Left ventricle myocardium superior (tissue), 1 donor: ENCODE data around the gene SH3PXD2A. TPM values are rescaled to one million over a fixed set of nuclear protein-coding genes. Genes with fewer than 3 reads are reported as not detected.
"Not testable (repeated sequence)": the region's sequence is repeated elsewhere in the genome, so short reads cannot be mapped to it uniquely, and the experiment has no call there.

Source experiments
- ATAC-seq: fragments of 200-7000 bp; cut with Tn5 transposase; one replicate; pipeline ENCODE4 v1.9.1; 2020; ENCODE audit warnings: mild to moderate bottlenecking, moderate library complexity
- DNase-seq: peaks from one replicate; pipeline ENCODE4 v3.0.0-alpha.2; 2020
- intact Hi-C: fragments of 100-400 bp; cut with micrococcal nuclease; formaldehyde crosslinking; loops from one replicate; pipeline ENCODE4 v1.11.0; 2022
- total RNA-seq: library from RNA; stranded (reverse); fragmentation: NEBNext Ultra II Directional; extraction: Animal tissue kit (Norgen Biotek cat#: 25700); gene quantifications from one replicate; pipeline ENCODE4 v1.2.1, GENCODE V29; 2021
- donor health status: DM: no; HTN: yes; CAD: no; lungs with severe emphysema.

SH3PXD2A gene
- total RNA-seq, 1 donor from 2014 or later, result 28.6 TPM

- intact Hi-C loops, result no loop called here
These were observed 114.8 kb downstream of the SH3PXD2A start for GRCh38 chr10:103740611-103741010.

GRCh38 chr10:103739039-103739764 is 116.2 kb downstream of the SH3PXD2A start:
- intact Hi-C loops, result no loop called here
- ATAC-seq (peak; percentile 72), DNase-seq (no peak)

More at GRCh38 chr10:103740611-103741010, 114.8 kb downstream of the SH3PXD2A start:
- peak; percentile 53 for ATAC-seq
- peak; percentile 70 for DNase-seq

GRCh38 chr10:103737735-103738367 is 117.5 kb downstream of the SH3PXD2A start:
- no peak for DNase-seq
- intact Hi-C loops, result no loop called here
- no peak for ATAC-seq

GRCh38 chr10:103736763-103737162 is 118.6 kb downstream of the SH3PXD2A start:
- ATAC-seq (no peak), DNase-seq (no peak)
- intact Hi-C loops, result no loop called here

GRCh38 chr10:103736044-103736443 is 119.3 kb downstream of the SH3PXD2A start:
- ATAC-seq (no peak), DNase-seq (no peak)
- intact Hi-C loops, result no loop called here

GRCh38 chr10:103734731-103735130 is 120.6 kb downstream of the SH3PXD2A start:
- no peak for DNase-seq
- ATAC-seq, result no peak
- intact Hi-C loops, result no loop called here

- no peak for DNase-seq
- no peak for ATAC-seq
- intact Hi-C loops, result no loop called here
These were observed 122.3 kb downstream of the SH3PXD2A start for GRCh38 chr10:103733045-103733419.

DNA sequence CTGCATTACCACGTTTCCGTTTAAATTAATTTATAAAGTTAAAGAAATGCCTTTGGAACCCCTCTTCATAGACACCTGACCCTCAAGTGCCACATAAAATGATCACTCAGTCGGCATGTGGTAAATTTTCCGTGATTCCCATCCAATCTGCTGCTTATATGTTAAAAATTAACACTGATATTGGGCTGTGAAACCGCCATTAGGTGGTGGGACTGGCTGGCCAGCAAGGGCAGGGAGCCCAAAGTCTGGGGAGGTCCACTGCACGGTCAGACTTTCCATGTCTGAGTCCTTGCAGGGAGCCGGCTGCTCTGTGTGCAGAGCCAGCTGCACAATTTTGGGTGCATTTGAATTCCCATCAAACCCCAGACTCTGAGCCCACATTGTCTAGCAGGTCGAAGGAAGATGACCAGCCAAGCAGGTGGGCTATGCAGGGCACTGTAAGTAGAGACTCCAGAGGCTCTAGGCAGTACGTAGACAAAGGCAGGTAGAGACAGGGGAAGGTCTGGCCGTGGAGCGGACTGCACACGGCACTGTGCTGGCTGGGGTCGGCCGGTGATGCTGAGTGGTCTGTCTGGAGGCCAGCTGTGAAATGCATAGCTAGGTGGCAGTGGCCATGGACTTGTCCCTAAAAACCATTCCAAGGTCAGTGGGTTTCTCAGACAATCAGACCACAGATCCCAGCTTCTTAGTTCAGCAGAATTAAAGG is 122.9 kb downstream of the SH3PXD2A start:
- DNase-seq (no peak), ATAC-seq (no peak)
- intact Hi-C loops, result no loop called here

DNA sequence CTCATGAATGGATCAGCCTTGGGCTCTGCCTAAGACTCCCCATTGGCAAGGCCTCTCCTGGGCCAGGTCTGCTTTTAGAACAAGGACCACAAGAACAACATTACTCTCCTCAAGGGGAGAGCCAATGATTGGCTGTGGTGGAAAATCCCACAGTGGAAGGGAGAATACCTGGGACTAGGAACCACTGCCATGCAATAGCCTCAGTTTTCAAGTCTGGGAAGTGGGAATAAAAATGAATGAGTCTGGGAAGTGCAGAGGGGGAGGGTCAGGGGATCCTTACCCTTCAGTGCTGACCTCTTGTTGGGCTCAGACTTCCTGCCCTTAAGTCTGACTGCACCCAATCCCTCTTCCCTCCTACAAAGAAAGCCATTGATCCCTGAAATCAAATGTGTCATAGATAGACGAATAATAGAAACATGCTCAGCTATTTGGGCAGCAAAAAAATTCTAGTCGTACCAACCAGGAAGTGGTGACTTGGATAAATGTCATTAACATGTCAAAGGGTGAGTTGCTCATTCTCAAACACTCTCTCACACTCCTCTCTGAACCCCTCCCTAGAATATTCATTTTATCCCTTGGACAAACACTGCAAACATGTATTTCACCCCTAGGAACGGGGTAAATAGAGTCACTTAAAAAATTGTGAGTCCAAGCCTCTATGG is 123.6 kb downstream of the SH3PXD2A start:
- DNase-seq (no peak), ATAC-seq (no peak)
- intact Hi-C loops, result no loop called here

DNA sequence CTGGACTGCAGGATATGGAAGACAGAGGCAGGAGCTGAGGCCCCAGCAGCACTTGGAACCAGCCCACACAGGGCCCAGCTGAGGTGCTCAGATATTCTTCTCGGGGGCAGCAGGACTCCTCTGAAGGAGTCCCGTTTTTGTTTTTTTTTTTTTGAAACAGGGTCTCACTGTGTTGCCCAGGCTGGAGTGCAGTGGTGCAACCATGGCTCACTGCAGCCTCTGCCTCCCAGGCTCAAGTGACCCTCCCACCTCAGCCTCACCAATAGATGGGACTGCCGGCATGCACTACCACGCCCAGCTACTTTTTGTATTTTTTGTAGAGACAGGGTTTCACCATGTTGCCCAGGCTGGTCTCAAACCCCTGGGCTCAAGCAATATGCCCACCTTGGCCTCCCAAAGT is 124.3 kb downstream of the SH3PXD2A start:
- intact Hi-C loops, ATAC-seq, DNase-seq: not testable (repeated sequence)

GRCh38 chr10:103729851-103730250 is 125.5 kb downstream of the SH3PXD2A start:
- DNase-seq, result no peak
- intact Hi-C loops, result no loop called here
- ATAC-seq, result no peak

GRCh38 chr10:103727991-103728689 is 127.2 kb downstream of the SH3PXD2A start:
- DNase-seq (no peak), ATAC-seq (no peak)
- intact Hi-C loops, result no loop called here

- intact Hi-C loops, result no loop called here
- DNase-seq (peak; percentile 70), ATAC-seq (peak; percentile 94)
These were observed 127.8 kb downstream of the SH3PXD2A start for GRCh38 chr10:103727546-103727963.

GRCh38 chr10:103726637-103727036 is 128.7 kb downstream of the SH3PXD2A start:
- ATAC-seq (no peak), DNase-seq (no peak)
- intact Hi-C loops, result no loop called here

DNA sequence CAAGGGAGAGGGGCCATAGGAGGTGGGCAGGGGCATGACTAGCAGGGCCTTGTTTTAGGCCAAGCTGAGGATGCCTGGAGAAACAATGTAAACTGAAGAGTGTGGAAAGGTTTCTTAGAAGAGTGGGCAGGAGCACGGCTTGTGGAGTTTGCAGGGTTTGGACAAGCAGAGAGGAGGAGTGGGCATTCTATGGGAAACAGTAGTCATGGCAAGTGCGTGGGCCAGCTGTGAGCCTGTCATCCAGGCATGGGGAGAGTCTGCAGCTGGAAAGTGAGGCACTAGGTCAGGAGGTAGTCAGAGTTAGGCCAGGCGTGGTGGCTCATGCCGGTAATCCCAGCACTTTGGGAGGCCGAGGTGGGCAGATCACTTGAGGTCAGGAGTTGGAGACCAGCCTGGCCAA is 130.1 kb downstream of the SH3PXD2A start:
- DNase-seq (no peak), ATAC-seq (no peak)
- intact Hi-C loops, result no loop called here

- intact Hi-C loops, result no loop called here
- no peak for DNase-seq
These were observed 130.6 kb downstream of the SH3PXD2A start for GRCh38 chr10:103724771-103725170.

GRCh38 chr10:103724074-103724473 is 131.3 kb downstream of the SH3PXD2A start:
- intact Hi-C loops, result no loop called here
- ATAC-seq (no peak), DNase-seq (no peak)

More at GRCh38 chr10:103724771-103725170, 130.6 kb downstream of the SH3PXD2A start:
- no peak for ATAC-seq

DNA sequence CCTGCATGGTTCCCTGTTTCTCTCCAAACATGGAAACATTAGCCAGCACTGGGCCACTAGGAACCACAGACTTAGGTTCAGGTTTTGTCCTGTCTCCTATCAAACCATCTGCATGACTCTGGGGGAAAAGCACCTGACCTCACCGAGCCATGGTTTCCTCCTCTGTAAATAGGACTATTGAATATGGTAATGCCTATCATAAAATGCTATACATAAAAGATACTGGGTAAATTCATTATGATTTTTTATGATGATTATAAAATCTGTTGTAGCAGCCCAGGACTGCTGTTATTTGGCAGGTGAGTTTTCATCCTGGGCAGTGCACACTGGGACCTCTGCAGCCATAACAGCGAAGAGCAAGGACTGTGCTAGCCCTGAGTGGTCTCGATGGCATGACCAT is 131.8 kb downstream of the SH3PXD2A start:
- ATAC-seq (no peak), DNase-seq (no peak)
- intact Hi-C loops, result no loop called here

GRCh38 chr10:103722632-103723031 is 132.7 kb downstream of the SH3PXD2A start:
- ATAC-seq (no peak), DNase-seq (no peak)
- intact Hi-C loops, result no loop called here
